ENCODE measurements around the gene MAGEF1.

DNA sequence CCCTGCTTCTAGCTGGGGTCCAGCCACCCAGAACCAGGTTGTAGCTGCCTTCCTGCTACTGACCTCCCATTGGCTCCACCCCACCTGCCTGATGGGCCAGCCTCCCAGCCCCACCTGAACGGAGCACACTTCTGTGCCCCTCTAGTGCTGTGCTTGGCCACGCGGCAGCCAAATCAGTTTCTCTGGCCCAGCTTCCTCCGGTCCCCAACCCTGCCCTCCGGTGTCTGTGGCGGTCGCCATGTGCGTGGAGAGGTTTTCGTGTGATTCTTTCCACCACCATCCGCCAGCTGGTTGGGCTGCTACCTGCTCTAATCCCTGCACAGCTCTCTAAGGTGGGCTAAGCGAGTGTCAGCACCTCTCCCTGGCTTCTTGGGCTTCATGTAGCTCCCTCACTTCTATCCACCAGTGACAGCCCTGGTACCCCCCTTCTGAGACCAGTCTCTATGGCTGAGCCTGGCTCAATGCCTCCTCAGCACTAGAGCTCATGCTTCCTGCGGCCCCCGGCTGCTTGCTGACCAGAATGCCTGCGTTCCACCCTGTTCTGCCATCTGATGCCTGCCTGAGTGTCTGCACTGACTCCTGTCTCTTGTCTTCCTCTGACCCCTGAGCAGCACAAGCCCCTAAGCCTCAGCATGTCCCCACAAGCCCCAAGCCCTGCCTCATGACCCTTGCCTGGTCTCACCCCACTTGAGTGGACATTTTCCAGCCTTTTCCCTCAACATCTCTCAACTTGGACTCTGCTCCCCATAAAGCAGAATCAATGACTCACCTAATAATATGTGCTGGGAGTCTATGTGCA lies 23.2 kb upstream of the MAGEF1 start:
- TF ChIP-seq, protein P1, sequence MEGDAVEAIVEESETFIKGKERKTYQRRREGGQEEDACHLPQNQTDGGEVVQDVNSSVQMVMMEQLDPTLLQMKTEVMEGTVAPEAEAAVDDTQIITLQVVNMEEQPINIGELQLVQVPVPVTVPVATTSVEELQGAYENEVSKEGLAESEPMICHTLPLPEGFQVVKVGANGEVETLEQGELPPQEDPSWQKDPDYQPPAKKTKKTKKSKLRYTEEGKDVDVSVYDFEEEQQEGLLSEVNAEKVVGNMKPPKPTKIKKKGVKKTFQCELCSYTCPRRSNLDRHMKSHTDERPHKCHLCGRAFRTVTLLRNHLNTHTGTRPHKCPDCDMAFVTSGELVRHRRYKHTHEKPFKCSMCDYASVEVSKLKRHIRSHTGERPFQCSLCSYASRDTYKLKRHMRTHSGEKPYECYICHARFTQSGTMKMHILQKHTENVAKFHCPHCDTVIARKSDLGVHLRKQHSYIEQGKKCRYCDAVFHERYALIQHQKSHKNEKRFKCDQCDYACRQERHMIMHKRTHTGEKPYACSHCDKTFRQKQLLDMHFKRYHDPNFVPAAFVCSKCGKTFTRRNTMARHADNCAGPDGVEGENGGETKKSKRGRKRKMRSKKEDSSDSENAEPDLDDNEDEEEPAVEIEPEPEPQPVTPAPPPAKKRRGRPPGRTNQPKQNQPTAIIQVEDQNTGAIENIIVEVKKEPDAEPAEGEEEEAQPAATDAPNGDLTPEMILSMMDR (IDR thresholded peaks at IDR 0.05), result no peak
- no peak for TF ChIP-seq POLR2A (IDR thresholded peaks at IDR 0.05)
